DND-41 (cell line): Measurements from ENCODE around the gene METTL2B.

ENCODE experiments used
- ATAC-seq: fragments of 200-7000 bp; cut with Tn5 transposase; 3 replicates; pipeline ENCODE4 v1.9.1; 2021; ENCODE audit warnings: low read depth; ENCODE audit not compliant: insufficient read depth
- DNase-seq: peaks from one replicate; pipeline ENCODE4 v3.0.0-alpha.2; 2020
- H2AFZ ChIP-seq: 2 replicates; pipeline ENCODE4 v1.6.0; 2012; ENCODE audit warnings: low read depth, low read length
- H3K27ac ChIP-seq: 2 replicates; pipeline ENCODE4 v1.5.1; 2012; ENCODE audit warnings: low read length, inconsistent platforms
- H3K27me3 ChIP-seq: fragments of 200-600 bp; sonication (generic); 2 replicates; pipeline ENCODE4 v1.6.0; 2012; ENCODE audit warnings: low read length, mild to moderate bottlenecking, inconsistent platforms; ENCODE audit not compliant: insufficient read depth, poor library complexity
- H3K36me3 ChIP-seq: 2 replicates; pipeline ENCODE4 v1.5.1; 2012; ENCODE audit warnings: low read length, inconsistent platforms; ENCODE audit not compliant: insufficient read depth
- H3K4me1 ChIP-seq: 2 replicates; pipeline ENCODE4 v1.5.1; 2012; ENCODE audit warnings: mild to moderate bottlenecking, low read length; ENCODE audit not compliant: insufficient read depth
- H3K4me2 ChIP-seq: 2 replicates; pipeline ENCODE4 v1.6.0; 2012; ENCODE audit warnings: mild to moderate bottlenecking, moderate library complexity, low read length, inconsistent platforms; ENCODE audit not compliant: insufficient read depth
- H3K4me3 ChIP-seq, 2 experiments: fragments of 200-600 bp in 1 of 2; shearing (Covaris generic) in 1 of 2; 2 replicates each; pipeline ENCODE4 v1.5.1; 2012 to 2016; ENCODE audit warnings: inconsistent platforms in 2 of 2, low read length in 2 of 2, mild to moderate bottlenecking in 2 of 2, low read depth in 1 of 2, moderate library complexity in 1 of 2
- H3K79me2 ChIP-seq: 2 replicates; pipeline ENCODE4 v1.6.0; 2012; ENCODE audit warnings: low read length, inconsistent platforms; ENCODE audit not compliant: insufficient read depth
- H3K9ac ChIP-seq: 2 replicates; pipeline ENCODE4 v1.6.0; 2012; ENCODE audit warnings: low read depth, mild to moderate bottlenecking, inconsistent platforms, low read length, moderate library complexity
- H3K9me3 ChIP-seq: 2 replicates; pipeline ENCODE4 v1.5.1; 2012; ENCODE audit warnings: low read length, moderate library complexity, mild to moderate bottlenecking, inconsistent platforms; ENCODE audit not compliant: insufficient read depth, severe bottlenecking
- H4K20me1 ChIP-seq: 2 replicates; pipeline ENCODE4 v1.6.0; 2012; ENCODE audit warnings: low read length; ENCODE audit not compliant: insufficient read depth
- CTCF ChIP-seq: IDR thresholded peaks from 2 replicates; pipeline ENCODE4 v1.5.1; 2012; ENCODE audit warnings: borderline replicate concordance, low read length, moderate library complexity, mild to moderate bottlenecking; ENCODE audit not compliant: poor library complexity, severe bottlenecking; ENCODE audit errors: extremely low read depth
- EZH2 ChIP-seq: IDR thresholded peaks from 3 replicates; pipeline ENCODE4 v1.6.1; 2012; ENCODE audit warnings: borderline replicate concordance, low read depth, mild to moderate bottlenecking, moderate library complexity, low read length, inconsistent platforms; ENCODE audit not compliant: severe bottlenecking

METTL2B gene

GRCh38 chr7:128431221-128431620, 45.3 kb upstream of the METTL2B start:
- ATAC-seq = no peak
- no peak overlapping the region for H3K4me2 ChIP-seq
- no peak overlapping the region for H2AFZ ChIP-seq

GRCh38 chr7:128431754-128432153, 44.8 kb upstream of the METTL2B start:
- TF ChIP-seq EZH2 (no peak), CTCF (no peak)
- no peak overlapping the region for H3K4me3 ChIP-seq
- ATAC-seq = no peak
- H3K9me3 ChIP-seq = no peaks in the 10 kb centered on the region
- H3K9ac ChIP-seq = no peak overlapping the region
- no peak overlapping the region for H2AFZ ChIP-seq
- no peaks in the 10 kb centered on the region for H3K4me1 ChIP-seq
- H3K4me2 ChIP-seq = no peak overlapping the region
- H3K36me3 ChIP-seq = no peaks in the 10 kb centered on the region
- H4K20me1 ChIP-seq = no peaks in the 10 kb centered on the region
- no peak for DNase-seq
- peaks cover 36% of the 10 kb centered on the region for H3K27me3 ChIP-seq
- no peak overlapping the region for H3K27ac ChIP-seq
- no peaks in the 10 kb centered on the region for H3K79me2 ChIP-seq

More at GRCh38 chr7:128431221-128431620, 45.3 kb upstream of the METTL2B start:
- Histone ChIP-seq H3K79me2 (no peaks in the 10 kb centered on the region), H3K9me3 (no peaks in the 10 kb centered on the region), H3K4me1 (no peaks in the 10 kb centered on the region), H3K27me3 (peaks cover 36% of the 10 kb centered on the region), H3K4me3 (no peak overlapping the region), H4K20me1 (no peaks in the 10 kb centered on the region), H3K27ac (no peak overlapping the region), H3K9ac (no peak overlapping the region), H3K36me3 (no peaks in the 10 kb centered on the region)
- no peak for DNase-seq
- TF ChIP-seq EZH2 (no peak), CTCF (no peak)

- Histone ChIP-seq H3K4me3 (no peak overlapping the region), H3K4me2 (no peak overlapping the region), H2AFZ (no peak overlapping the region), H3K4me1 (no peaks in the 10 kb centered on the region), H3K9ac (no peak overlapping the region), H3K36me3 (no peaks in the 10 kb centered on the region), H3K27ac (no peak overlapping the region), H3K79me2 (no peaks in the 10 kb centered on the region), H3K27me3 (peaks cover 42% of the 10 kb centered on the region), H4K20me1 (no peaks in the 10 kb centered on the region), H3K9me3 (no peaks in the 10 kb centered on the region)
- no peak for DNase-seq
- TF ChIP-seq EZH2 = no peak
- TF ChIP-seq CTCF = no peak
- ATAC-seq = no peak
Measured at GRCh38 chr7:128434413-128435326, 41.9 kb upstream of the METTL2B start.
